H1 (cell line): ENCODE results near the gene GDF9. TPM values are rescaled to one million over a fixed set of nuclear protein-coding genes. Genes with fewer than 3 reads are reported as not detected.
A peak's percentile ranks its signal among the peaks of the same experiment; 100 is the strongest.

ENCODE experiments used
- ASH2L ChIP-seq: fragments of 200-600, 300-600 bp; sonication (generic); IDR thresholded peaks from one replicate; pipeline ENCODE4 v1.7.1; 2017; ENCODE audit warnings: low read length
- CBX5 ChIP-seq: fragments of 300-800, 300-1000 bp; sonication (generic); IDR thresholded peaks from 2 replicates; pipeline ENCODE4 v1.7.1; 2016; ENCODE audit warnings: antibody characterized with exemption, low read length, low read depth
- EGR1 ChIP-seq: IDR thresholded peaks from 2 replicates; pipeline ENCODE4 v1.6.1; 2011; ENCODE audit warnings: low read depth, low read length, borderline replicate concordance
- HDAC2 ChIP-seq, 2 experiments: fragments of 300-600 bp in 1 of 2; sonication (generic) in 1 of 2; IDR thresholded peaks; 2 replicates each; pipeline ENCODE4 v1.6.1; 2011 to 2012; ENCODE audit warnings: low read depth in 2 of 2, low read length in 2 of 2, mild to moderate bottlenecking in 2 of 2, moderate library complexity in 2 of 2, borderline replicate concordance in 1 of 2, inconsistent platforms in 1 of 2
- KDM4A ChIP-seq: IDR thresholded peaks from one replicate; pipeline ENCODE4 v1.7.1; 2012; ENCODE audit warnings: low read depth, mild to moderate bottlenecking, moderate library complexity, low read length, inconsistent platforms; ENCODE audit not compliant: severe bottlenecking
- MAFK ChIP-seq: IDR thresholded peaks from 2 replicates; pipeline ENCODE4 v1.6.1; 2012; ENCODE audit warnings: low read depth, mild to moderate bottlenecking, improper control_type of control experiment, low read length
- polyA plus RNA-seq, 7 experiments: library from polyadenylated mRNA; depleted of rRNA in 3 of 7; stranded (reverse) in 5 of 7; unstranded in 2 of 7; fragments of >200 nt in 5 of 7; fragments of 200-250 nt in 2 of 7; gene quantifications; 1 replicate in 5 of 7; 2 replicates in 1 of 7; 4 replicates in 1 of 7; pipeline versions ENCODE4 v1.2.1 to v1.2.3, GENCODE V29; 2011 to 2013; ENCODE audit warnings: missing spikeins in 2 of 7, mixed read lengths in 2 of 7
- total RNA-seq: library from RNA; stranded (reverse); fragmentation: NEBNext Ultra II Directional; extraction: Animal tissue kit (Norgen Biotek cat#: 25700); gene quantifications from 2 replicates; pipeline ENCODE4 v1.2.1, GENCODE V29; 2021

The GDF9 gene
- total and polyA plus RNA-seq, 2 of the 8 experiments (the other 6 are each of a cell fraction or from before 2014, with no cell fraction given) = 0.14 TPM; not detected in 1

GRCh38 chr5:132822650-132823480 is 43.4 kb downstream of the GDF9 start (continued):
- TF ChIP-seq EGR1 (peak; percentile 28; the same call in 1 of the 2 replicates), CBX5 (no peak), HDAC2 (IDR thresholded peaks at IDR 0.05; ENCODE audit: borderline replicate concordance in 1 of 2, low read depth in 2 of 2, low read length in 2 of 2) (0 out of 4 replicates have a peak, but pooled peaks of 1 of the 2 experiments have one; percentile 29), ASH2L (peak; percentile 61), KDM4A (peak; percentile 74), MAFK (no peak)
